K562 (cell line): ENCODE measurements around the gene LYAR. TPM values are rescaled to one million over a fixed set of nuclear protein-coding genes. Genes with fewer than 3 reads are reported as not detected.

Source experiments
- ATAC-seq: fragments of 200-7000 bp; cut with Tn5 transposase; 3 replicates; pipeline ENCODE4 v1.9.1; 2020; ENCODE audit warnings: moderate library complexity
- BruUV-seq: library from RNA; stranded (reverse); fragments of 400-500 nt; replicated peaks from 2 replicates; lab custom pipeline; 2021; lab: Mats Ljungman, UMichigan
- CTCF ChIA-PET: fragments of 300-600 bp; formaldehyde crosslinking; extraction: SDS; loops from one replicate; lab custom pipeline; 2021; ENCODE audit warnings: low intra/inter-chr PET ratio; lab: Yijun Ruan, JAX
- POLR2A ChIA-PET: fragments of 300-600, 350-650 bp; sonication (Branson Sonifier 250); formaldehyde crosslinking; extraction: SDS; loops from one replicate; lab custom pipeline; 2021; ENCODE audit warnings: antibody characterized with exemption, inconsistent platforms; lab: Yijun Ruan, JAX
- DNase-seq, 4 experiments: peaks; one replicate each; pipeline versions ENCODE4 v3.0.0 to v3.0.0-alpha.2; 2011 to 2018; ENCODE audit warnings: low spot score in 3 of 4, mixed read lengths in 3 of 4; ENCODE audit errors: extremely low read depth in 1 of 4
- FAIRE-seq: peaks from 2 replicates; lab custom pipeline; 2011; peaks lifted over from hg19 to GRCh38; lab: Jason Lieb, UNC
- H2AFZ ChIP-seq: 2 replicates; pipeline ENCODE4 v1.6.0; 2011; ENCODE audit warnings: low read depth, low read length, control low read depth, inconsistent platforms
- H3K27ac ChIP-seq: fragments of 200-600 bp; 3 replicates; pipeline ENCODE4 v1.8.0; 2011; ENCODE audit warnings: low read depth, mild to moderate bottlenecking, control low read depth, inconsistent platforms, low read length, moderate library complexity, mixed read lengths; ENCODE audit errors: extremely low read depth
- H3K27me3 ChIP-seq, 2 experiments: fragments of 300-600 bp in 1 of 2; 2 replicates in 1 of 2; 3 replicates in 1 of 2; pipeline versions ENCODE4 v1.6.0 to v1.8.0; 2011; ENCODE audit warnings: inconsistent platforms in 2 of 2, low read length in 2 of 2, mild to moderate bottlenecking in 1 of 2, mixed read lengths in 1 of 2, moderate library complexity in 1 of 2; ENCODE audit not compliant: control insufficient read depth in 2 of 2, insufficient read depth in 2 of 2
- H3K36me3 ChIP-seq: fragments of 300-600 bp; 3 replicates; pipeline ENCODE4 v1.8.0; 2011; ENCODE audit warnings: mild to moderate bottlenecking, low read length, inconsistent platforms; ENCODE audit not compliant: control insufficient read depth, insufficient read depth
- H3K4me1 ChIP-seq, 2 experiments: fragments of 200-600 bp in 1 of 2; replicated peaks in 1 of 2; 2 replicates in 1 of 2; 3 replicates in 1 of 2; pipeline versions ENCODE4 v1.5.1 to v1.8.0; 2011; ENCODE audit warnings: inconsistent platforms in 2 of 2, low read length in 2 of 2, mild to moderate bottlenecking in 1 of 2, mixed read lengths in 1 of 2, moderate library complexity in 1 of 2; ENCODE audit not compliant: control insufficient read depth in 2 of 2, insufficient read depth in 2 of 2
- H3K4me2 ChIP-seq: 2 replicates; pipeline ENCODE4 v1.6.1; 2011; ENCODE audit warnings: low read length, control low read depth, inconsistent platforms, mixed read lengths; ENCODE audit not compliant: insufficient read depth
- H3K4me3 ChIP-seq: fragments of 200-600 bp; sonication (generic), shearing (Covaris generic); 2 replicates; pipeline ENCODE4 v1.5.1; 2016; ENCODE audit warnings: control low read depth, inconsistent platforms
- H3K79me2 ChIP-seq: fragments of 200-600 bp; 3 replicates; pipeline ENCODE4 v1.8.0; 2011; ENCODE audit warnings: low read length, inconsistent platforms; ENCODE audit not compliant: control insufficient read depth, insufficient read depth
- H3K9ac ChIP-seq, 2 experiments: 2 replicates each; pipeline versions ENCODE4 v1.6.0 to v1.6.1; 2011; ENCODE audit warnings: low read depth in 2 of 2, low read length in 2 of 2, control low read depth in 1 of 2, inconsistent platforms in 1 of 2, mild to moderate bottlenecking in 1 of 2, mixed read lengths in 1 of 2; ENCODE audit not compliant: insufficient read depth in 1 of 2
- H3K9me1 ChIP-seq: one replicate; pipeline ENCODE4 v1.6.0; 2011; ENCODE audit warnings: inconsistent platforms, mild to moderate bottlenecking, low read length, moderate library complexity; ENCODE audit not compliant: control insufficient read depth, insufficient read depth
- H3K9me3 ChIP-seq: replicated peaks from 2 replicates; pipeline ENCODE4 v1.5.1; 2011; ENCODE audit warnings: low read depth, low read length, inconsistent platforms; ENCODE audit not compliant: control insufficient read depth, insufficient read depth
- H4K20me1 ChIP-seq: replicated peaks from 2 replicates; pipeline ENCODE4 v1.6.1; 2011; ENCODE audit warnings: low read length, inconsistent platforms, mixed read lengths; ENCODE audit not compliant: control insufficient read depth, insufficient read depth
- ATF2 ChIP-seq: sonication (generic); formaldehyde crosslinking; IDR thresholded peaks from 2 replicates; pipeline ENCODE4 v1.8.1; 2022; ENCODE audit warnings: missing genetic modification reagents
- LCOR ChIP-seq: sonication (generic); formaldehyde crosslinking; IDR thresholded peaks from 2 replicates; pipeline ENCODE4 v1.8.0; 2022; ENCODE audit warnings: mild to moderate bottlenecking, missing genetic modification reagents
- MAX ChIP-seq: sonication (generic); formaldehyde crosslinking; IDR thresholded peaks from 2 replicates; pipeline ENCODE4 v1.9.0; 2022; ENCODE audit warnings: mild to moderate bottlenecking, missing genetic modification reagents
- SMARCA5 ChIP-seq: fragments of 450-650 bp; IDR thresholded peaks from 2 replicates; pipeline ENCODE4 v1.6.1; 2016
- TRIM28 ChIP-seq: fragments of 450-650 bp; IDR thresholded peaks from 2 replicates; pipeline ENCODE4 v1.6.1; 2017
- ZNF431 ChIP-seq: sonication (generic); formaldehyde crosslinking; IDR thresholded peaks from 2 replicates; pipeline ENCODE4 v1.8.0; 2022; ENCODE audit warnings: mild to moderate bottlenecking, missing genetic modification reagents
- ZNF766 ChIP-seq: fragments of 200-800 bp; sonication (Bioruptor generic); conservative IDR thresholded peaks from 2 replicates; pipeline ENCODE4 v1.6.1; 2016; ENCODE audit warnings: missing genetic modification characterization, missing compliant biosample characterization
- WGBS: fragments of 100-300 bp; shearing (Covaris generic); methylation state at CpG from one replicate; pipeline ENCODE4 v1.1.6; 2016; ENCODE audit warnings: low coverage, mixed read lengths; ENCODE audit not compliant: insufficient coverage; ENCODE audit errors: missing lambda C conversion rate; 5-methylcytosine and 5-hydroxymethylcytosine counted together
- in situ Hi-C: fragments of 300-500 bp; cut with MboI; formaldehyde crosslinking; loops from 4 replicates; pipeline ENCODE4 v1.15.0; 2018; ENCODE audit warnings: inconsistent platforms, mixed read lengths
- intact Hi-C: fragments of 100-400 bp; cut with micrococcal nuclease; formaldehyde crosslinking; loops from 2 replicates; pipeline ENCODE4 v1.14.2; 2022
- polyA plus RNA-seq, 8 experiments: library from polyadenylated mRNA; depleted of rRNA in 4 of 8; stranded (reverse) in 5 of 8; unstranded in 3 of 8; fragments of >200 nt; fragmentation: Nextera tagmentation in 2 of 8; fragmentation: Illumina TruSeq in 1 of 8; extraction: Ambion mirVana in 2 of 8; extraction: Trizol in 1 of 8; gene quantifications; 2 replicates each; pipeline versions ENCODE4 v1.2.1 to v1.2.3, GENCODE V29; 2011 to 2014; ENCODE audit warnings: inconsistent platforms in 1 of 8, missing spikeins in 1 of 8
- total RNA-seq, 7 experiments: library from RNA; depleted of rRNA in 6 of 7; stranded (reverse); fragments of >200 nt in 6 of 7; fragmentation: Illumina TruSeq in 2 of 7; extraction: Trizol in 2 of 7; gene quantifications; 2 replicates each; pipeline versions ENCODE4 v1.2.1 to v1.2.3, GENCODE V29; 2011 to 2021; ENCODE audit warnings: low replicate concordance in 1 of 7

Gene LYAR
- total and polyA plus RNA-seq, 9 of the 15 experiments (the other 6 are each of a cell fraction or from before 2014, with no cell fraction given): 28.3 to 172 (median 127) TPM

DNA sequence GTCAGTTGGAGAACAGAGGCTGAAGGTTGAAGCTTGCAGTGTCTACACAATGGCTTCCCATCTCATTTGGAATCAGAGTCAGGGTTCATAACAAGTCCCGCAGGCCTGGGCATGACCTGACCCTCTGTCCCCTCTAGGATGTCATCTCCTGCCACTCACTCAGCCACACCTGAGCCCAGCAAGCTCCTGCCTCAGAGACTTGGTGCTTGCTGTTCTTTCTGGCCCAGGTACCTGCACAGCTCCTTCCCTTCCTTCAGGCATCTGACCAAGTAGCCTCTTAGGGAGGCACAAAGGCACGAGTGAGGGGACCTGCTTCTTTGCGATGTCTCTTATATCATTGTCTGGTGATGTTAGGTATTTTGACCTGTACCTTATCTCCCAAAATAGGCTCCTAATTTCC, 9.1 kb upstream of the LYAR start:
- no peaks in the 10 kb centered on the region for H3K4me1 ChIP-seq
- H3K27me3 ChIP-seq: no peaks in the 10 kb centered on the region
- no peaks in the 10 kb centered on the region for H4K20me1 ChIP-seq
- no peak overlapping the region for H3K9ac ChIP-seq
- no TSS peak for BruUV-seq
- H3K9me3 ChIP-seq: no peaks in the 10 kb centered on the region
- H3K9me1 ChIP-seq: no peaks in the 10 kb centered on the region
- TF ChIP-seq MAX (no peak), ATF2 (no peak), SMARCA5 (no peak)
- TF ChIP-seq, all 486 proteins: peak for 0
- DNase-seq (no peak), FAIRE-seq (no peak), ATAC-seq (no peak)
- peaks cover 19% of the 10 kb centered on the region for H3K36me3 ChIP-seq
- no peaks in the 10 kb centered on the region for H3K79me2 ChIP-seq
- ChIA-PET CTCF (no interaction called here), POLR2A (interaction anchor here (0.7 to 1.3 kb wide), 2 partner anchors 9 to 295 kb away, joined by 3 to 6 read pairs; partner anchors contain the start of genes LYAR and ZBTB49)
- no peak overlapping the region for H3K4me2 ChIP-seq
- no peak overlapping the region for H3K27ac ChIP-seq
- no peak overlapping the region for H3K4me3 ChIP-seq
- H2AFZ ChIP-seq: no peak overlapping the region
- WGBS: 66% methylated on average over 3 of the region's 3 CpGs
- in situ Hi-C loops: no loop called here
- intact Hi-C loops: no loop called here

GRCh38 chr4:4296283-4296846, 6.4 kb upstream of the LYAR start:
- Histone ChIP-seq H3K9me3 (no peaks in the 10 kb centered on the region), H2AFZ (no peak overlapping the region), H3K79me2 (peaks cover 8% of the 10 kb centered on the region; the same call in 1 of the 3 replicates), H3K36me3 (peaks cover 16% of the 10 kb centered on the region), H3K4me3 (no peak overlapping the region), H3K27me3 (no peaks in the 10 kb centered on the region), H3K4me2 (no peak overlapping the region), H4K20me1 (no peaks in the 10 kb centered on the region), H3K9ac (no peak overlapping the region), H3K27ac (no peak overlapping the region), H3K9me1 (no peaks in the 10 kb centered on the region), H3K4me1 (peaks cover 0 to 2% of the 10 kb centered on the region in 2 experiments; a peak in 2 of 5 replicates)
- FAIRE-seq (no peak), ATAC-seq (no peak), DNase-seq (no peak)
- peak; percentile 51; the same call in 1 of the 2 replicates for TF ChIP-seq ZNF766 (CRISPR knock-in tag)
- no peak for TF ChIP-seq LCOR (CRISPR knock-in tag)
- TF ChIP-seq TRIM28: 0 out of 2 replicates have a peak, but pooled peaks have one; percentile 24
- TF ChIP-seq ZNF431 (CRISPR knock-in tag): peak; percentile 97
- POLR2A ChIA-PET: no interaction called here
- CTCF ChIA-PET: no interaction called here
- in situ Hi-C loops: no loop called here
- WGBS: 61% methylated on average over 5 of the region's 5 CpGs
- intact Hi-C loops: no loop called here
- BruUV-seq: no TSS peak
